ENCODE measurements around the gene TOP1. TPM values are rescaled to one million over a fixed set of nuclear protein-coding genes. Genes with fewer than 3 reads are reported as not detected.
"Not testable (repeated sequence)": the region's sequence is repeated elsewhere in the genome, so short reads cannot be mapped to it uniquely, and the experiment has no call there.

TOP1 gene
- total RNA-seq, 1 donor from 2014 or later = 117 TPM

DNA sequence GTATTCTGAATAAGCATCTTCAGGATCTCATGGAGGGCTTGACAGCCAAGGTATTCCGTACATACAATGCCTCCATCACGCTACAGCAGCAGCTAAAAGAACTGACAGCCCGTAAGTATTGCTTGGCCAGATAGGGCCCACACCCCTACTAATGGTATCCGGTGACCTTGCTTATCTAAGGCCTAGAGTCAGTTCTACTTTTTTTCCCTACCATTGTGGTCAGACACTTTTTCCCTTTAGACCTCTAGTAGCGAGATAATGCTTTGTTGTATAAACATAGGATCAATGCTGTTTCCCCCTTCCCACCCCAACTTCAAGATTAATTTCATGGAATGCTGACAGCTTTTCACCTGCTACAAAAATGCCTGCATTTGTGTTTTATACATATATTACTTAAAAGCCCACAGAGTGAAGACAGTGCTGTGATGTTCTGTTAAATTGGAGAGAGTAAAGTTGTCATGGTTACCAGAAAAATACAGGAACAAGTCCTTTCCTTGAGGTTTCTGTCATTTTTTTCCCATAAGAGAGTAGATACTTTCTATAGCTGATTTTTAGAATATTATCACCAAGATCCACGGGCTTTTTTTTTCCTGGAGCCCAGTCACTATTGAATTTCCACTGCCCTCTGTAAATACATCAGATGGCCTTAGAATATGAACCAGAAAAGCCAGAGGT, 87.8 kb downstream of the TOP1 start:
- intact Hi-C loops (cut with micrococcal nuclease) = no loop called here
- H3K27me3 Mint-ChIP-seq = no peaks in the 10 kb centered on the region
- no peak overlapping the region for H3K4me3 Mint-ChIP-seq
- H3K4me1 Mint-ChIP-seq = peaks cover 15% of the 10 kb centered on the region
- no peak overlapping the region for H3K27ac Mint-ChIP-seq
- peaks cover 76% of the 10 kb centered on the region for H3K36me3 Mint-ChIP-seq (ENCODE audit: low read depth)
- no peaks in the 10 kb centered on the region for H3K9me3 Mint-ChIP-seq
- DNase-seq = no peak

DNA sequence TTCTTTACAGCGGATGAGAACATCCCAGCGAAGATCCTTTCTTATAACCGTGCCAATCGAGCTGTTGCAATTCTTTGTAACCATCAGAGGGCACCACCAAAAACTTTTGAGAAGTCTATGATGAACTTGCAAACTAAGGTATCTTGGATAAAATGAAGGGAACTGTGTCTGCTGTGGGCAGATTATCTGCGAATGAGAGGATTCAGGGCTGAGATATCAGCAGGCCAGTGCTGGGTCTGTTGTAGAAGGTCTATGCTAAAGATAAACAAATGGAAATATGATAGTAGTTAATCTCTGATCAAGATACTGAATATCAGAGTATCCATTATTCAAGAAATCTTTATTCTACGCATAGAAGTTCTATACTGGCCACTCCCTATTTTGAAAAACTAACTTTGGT, 89.5 kb downstream of the TOP1 start:
- H3K9me3 Mint-ChIP-seq; H3K27ac Mint-ChIP-seq; intact Hi-C loops (cut with micrococcal nuclease); DNase-seq; H3K27me3 Mint-ChIP-seq; H3K4me3 Mint-ChIP-seq: not testable (repeated sequence)
- H3K4me1 Mint-ChIP-seq = peaks cover 18% of the 10 kb centered on the region
- H3K36me3 Mint-ChIP-seq (ENCODE audit: low read depth) = peaks cover 77% of the 10 kb centered on the region

DNA sequence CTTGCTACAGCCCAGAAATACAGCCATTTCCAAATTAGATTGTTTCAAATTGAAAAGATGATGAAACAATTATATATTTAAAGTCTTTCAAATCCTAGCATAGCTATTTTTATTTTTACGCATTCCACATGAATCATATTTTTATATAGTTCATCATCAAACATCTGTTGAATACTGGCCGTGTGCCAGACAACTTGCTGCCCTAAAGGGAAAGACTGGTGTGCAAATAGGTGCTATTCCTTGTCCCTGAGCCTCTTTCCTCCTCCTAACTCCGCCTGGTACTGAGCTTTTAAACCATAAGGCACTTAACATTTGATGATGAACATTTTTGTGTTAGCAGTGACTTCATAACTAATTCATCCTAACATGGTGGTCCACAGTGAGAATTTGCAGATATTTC, 90.0 kb downstream of the TOP1 start:
- no peaks in the 10 kb centered on the region for H3K9me3 Mint-ChIP-seq
- no peak for DNase-seq
- peaks cover 18% of the 10 kb centered on the region for H3K4me1 Mint-ChIP-seq
- peaks cover 77% of the 10 kb centered on the region for H3K36me3 Mint-ChIP-seq (ENCODE audit: low read depth)
- no peak overlapping the region for H3K4me3 Mint-ChIP-seq
- intact Hi-C loops (cut with micrococcal nuclease) = no loop called here
- H3K27ac Mint-ChIP-seq = no peak overlapping the region
- no peaks in the 10 kb centered on the region for H3K27me3 Mint-ChIP-seq

DNA sequence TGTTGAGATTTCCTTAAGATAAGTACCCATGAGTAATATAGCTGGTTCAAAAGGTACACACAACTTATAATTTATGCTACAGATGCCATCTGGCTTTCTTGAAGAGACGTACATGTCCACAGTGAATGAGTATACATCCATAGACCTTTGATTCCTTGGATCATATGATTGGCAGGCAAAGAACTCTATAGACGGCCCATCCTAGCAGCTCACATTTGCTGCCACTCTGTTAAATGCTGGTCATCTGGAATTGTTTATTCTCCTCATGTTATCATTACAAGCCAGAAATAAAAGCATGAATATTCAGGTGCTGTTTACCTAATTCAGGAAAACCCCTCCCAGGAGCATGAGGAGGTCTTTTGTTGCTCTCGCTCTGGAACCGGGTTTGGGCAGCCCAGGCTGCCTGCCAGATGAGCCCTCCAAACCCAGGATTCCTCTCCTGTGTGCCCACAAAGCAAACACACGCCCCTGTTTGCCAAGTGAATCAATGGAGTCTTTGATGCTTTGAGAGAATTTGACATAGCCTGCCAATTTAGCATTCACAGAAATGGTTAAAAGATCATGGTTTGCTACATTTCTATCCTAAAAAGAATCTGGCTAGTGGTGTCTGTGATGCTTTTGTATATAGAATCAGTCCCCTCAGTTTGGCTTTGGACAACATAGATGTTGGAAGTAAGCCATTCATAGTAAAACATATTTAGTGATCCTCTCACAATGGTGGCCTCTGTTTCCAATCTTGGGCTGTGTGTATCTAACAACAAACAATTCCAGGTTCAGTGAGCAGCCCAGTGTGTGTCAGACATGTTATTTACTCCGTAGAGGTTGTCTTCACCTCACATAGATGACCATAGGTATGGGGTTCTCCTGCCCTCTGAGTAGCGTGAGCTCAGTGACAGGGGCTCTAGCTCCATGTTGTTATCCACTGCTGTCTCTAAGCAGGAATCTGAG, 91.3 kb downstream of the TOP1 start:
- Mint-ChIP-seq H3K4me1 (peaks cover 17% of the 10 kb centered on the region), H3K27me3 (no peaks in the 10 kb centered on the region), H3K4me3 (no peak overlapping the region), H3K27ac (peak overlapping the region; percentile 35), H3K36me3 (ENCODE audit: low read depth) (peaks cover 75% of the 10 kb centered on the region), H3K9me3 (no peaks in the 10 kb centered on the region)
- peak; percentile 51 for DNase-seq
- intact Hi-C loops (cut with micrococcal nuclease) = no loop called here

DNA sequence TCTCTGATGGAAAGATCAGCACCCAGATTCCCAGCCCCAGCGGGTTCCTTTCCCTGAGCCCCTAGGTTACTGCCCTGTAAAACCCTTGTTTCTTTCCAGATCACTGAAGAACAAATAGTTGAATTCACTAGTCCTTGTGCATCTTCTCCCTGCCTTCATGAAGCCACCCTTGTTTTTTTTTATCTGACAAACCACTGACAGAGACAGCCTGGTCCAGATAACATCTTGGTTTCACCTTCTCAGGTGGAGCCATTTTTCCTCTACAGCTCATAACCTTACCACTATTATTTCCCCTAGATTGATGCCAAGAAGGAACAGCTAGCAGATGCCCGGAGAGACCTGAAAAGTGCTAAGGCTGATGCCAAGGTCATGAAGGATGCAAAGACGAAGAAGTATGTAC, 92.8 kb downstream of the TOP1 start:
- Mint-ChIP-seq H3K36me3 (ENCODE audit: low read depth) (peaks cover 75% of the 10 kb centered on the region), H3K27me3 (no peaks in the 10 kb centered on the region), H3K4me3 (no peak overlapping the region), H3K4me1 (peaks cover 19% of the 10 kb centered on the region), H3K9me3 (no peaks in the 10 kb centered on the region), H3K27ac (peak overlapping the region; percentile 27)
- intact Hi-C loops (cut with micrococcal nuclease) = no loop called here
- peak; percentile 54 for DNase-seq

DNA sequence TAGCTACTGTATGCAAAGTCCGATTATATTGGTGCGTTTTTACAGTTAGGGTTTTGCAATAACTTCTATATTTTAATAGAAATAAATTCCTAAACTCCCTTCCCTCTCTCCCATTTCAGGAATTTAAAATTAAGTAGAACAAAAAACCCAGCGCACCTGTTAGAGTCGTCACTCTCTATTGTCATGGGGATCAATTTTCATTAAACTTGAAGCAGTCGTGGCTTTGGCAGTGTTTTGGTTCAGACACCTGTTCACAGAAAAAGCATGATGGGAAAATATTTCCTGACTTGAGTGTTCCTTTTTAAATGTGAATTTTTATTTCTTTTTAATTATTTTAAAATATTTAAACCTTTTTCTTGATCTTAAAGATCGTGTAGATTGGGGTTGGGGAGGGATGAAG, 95.0 kb downstream of the TOP1 start:
- H3K27ac Mint-ChIP-seq = no peak overlapping the region
- H3K9me3 Mint-ChIP-seq = no peaks in the 10 kb centered on the region
- peaks cover 19% of the 10 kb centered on the region for H3K4me1 Mint-ChIP-seq
- no peaks in the 10 kb centered on the region for H3K27me3 Mint-ChIP-seq
- intact Hi-C loops (cut with micrococcal nuclease) = no loop called here
- H3K4me3 Mint-ChIP-seq = no peak overlapping the region
- DNase-seq = no peak
- peaks cover 75% of the 10 kb centered on the region for H3K36me3 Mint-ChIP-seq (ENCODE audit: low read depth)

DNA sequence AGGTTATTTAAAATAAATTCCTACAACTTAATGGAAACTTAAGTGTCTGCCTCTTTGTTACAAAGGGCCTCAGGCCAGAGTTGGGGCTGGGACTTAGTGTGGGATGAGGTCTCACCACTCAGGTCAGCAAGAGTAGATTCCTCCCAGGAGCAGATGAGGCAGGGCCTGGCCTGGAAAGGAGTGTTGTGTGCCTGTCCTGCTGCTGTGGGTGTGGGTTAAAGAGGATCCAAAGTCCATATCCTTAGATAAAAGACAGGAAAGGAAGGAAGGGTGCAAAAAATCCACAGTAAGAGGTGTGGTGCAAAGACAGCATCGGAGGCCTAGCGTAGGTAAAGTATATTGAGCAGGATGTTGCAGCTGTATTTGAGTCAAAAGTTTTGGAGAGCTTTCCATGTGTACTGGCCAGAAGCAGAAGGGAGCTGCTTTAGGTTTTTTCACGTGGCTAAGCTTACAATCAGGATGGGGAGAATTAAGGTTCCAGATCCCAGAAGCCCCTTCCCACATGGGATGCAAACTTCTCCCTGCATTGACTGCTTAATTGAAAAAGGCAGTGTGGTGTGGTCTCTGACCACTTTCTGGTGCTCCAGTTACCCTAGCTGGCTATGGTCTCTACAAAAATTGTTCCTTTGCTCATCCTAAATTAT, 96.0 kb downstream of the TOP1 start:
- H3K27me3 Mint-ChIP-seq = no peaks in the 10 kb centered on the region
- DNase-seq = no peak
- peaks cover 19% of the 10 kb centered on the region for H3K4me1 Mint-ChIP-seq
- peaks cover 73% of the 10 kb centered on the region for H3K36me3 Mint-ChIP-seq (ENCODE audit: low read depth)
- H3K27ac Mint-ChIP-seq = no peak overlapping the region
- H3K4me3 Mint-ChIP-seq = no peak overlapping the region
- H3K9me3 Mint-ChIP-seq = no peaks in the 10 kb centered on the region
- intact Hi-C loops (cut with micrococcal nuclease) = no loop called here

DNA sequence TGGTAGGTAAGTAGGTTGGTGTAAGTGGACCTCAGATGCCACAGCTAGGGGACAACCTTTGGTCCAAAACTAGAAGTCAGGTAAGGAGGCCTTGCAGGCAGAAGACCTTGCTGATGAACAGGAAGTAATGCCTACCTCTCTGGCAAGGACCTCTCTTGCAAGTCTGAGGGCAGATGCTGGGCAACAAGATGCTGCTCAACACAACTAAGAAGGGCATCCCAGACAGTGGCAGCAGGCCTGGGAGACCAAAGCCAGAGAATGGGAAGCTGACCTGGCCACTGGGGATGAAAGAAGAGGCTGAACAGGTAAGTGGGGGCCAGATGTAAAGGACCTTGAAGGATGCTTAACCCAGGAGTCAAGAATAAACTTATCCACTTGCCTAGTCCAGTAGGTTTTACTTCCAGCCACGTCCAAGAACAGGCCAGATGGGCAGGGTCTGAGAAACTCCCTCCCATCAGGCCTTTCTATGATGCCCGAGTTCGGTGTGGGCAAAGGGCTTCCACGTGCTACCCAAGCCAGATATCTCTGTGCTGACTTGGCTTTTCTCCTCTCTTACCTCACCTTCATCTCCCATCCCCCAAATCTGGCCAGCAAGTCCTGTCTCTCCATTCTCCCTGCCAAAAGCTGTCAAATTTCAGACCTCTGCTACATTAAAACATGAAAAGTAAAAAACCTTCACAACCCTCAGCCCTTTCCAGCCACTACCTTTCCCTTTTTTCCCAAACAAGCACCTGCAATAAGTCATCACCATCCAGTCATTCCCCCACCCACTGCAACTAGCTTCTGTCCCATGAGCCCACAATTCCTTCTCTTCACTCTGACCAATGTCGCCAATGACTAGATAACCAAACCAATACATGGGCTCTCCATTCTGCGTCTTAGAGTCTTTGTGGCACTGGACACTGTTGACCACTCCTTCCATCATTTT, 97.2 kb downstream of the TOP1 start:
- Mint-ChIP-seq H3K27me3 (no peaks in the 10 kb centered on the region), H3K4me1 (peaks cover 17% of the 10 kb centered on the region), H3K4me3 (no peak overlapping the region), H3K36me3 (ENCODE audit: low read depth) (peaks cover 67% of the 10 kb centered on the region), H3K9me3 (no peaks in the 10 kb centered on the region), H3K27ac (peak overlapping the region; percentile 42)
- DNase-seq = no peak
- intact Hi-C loops (cut with micrococcal nuclease) = no loop called here

DNA sequence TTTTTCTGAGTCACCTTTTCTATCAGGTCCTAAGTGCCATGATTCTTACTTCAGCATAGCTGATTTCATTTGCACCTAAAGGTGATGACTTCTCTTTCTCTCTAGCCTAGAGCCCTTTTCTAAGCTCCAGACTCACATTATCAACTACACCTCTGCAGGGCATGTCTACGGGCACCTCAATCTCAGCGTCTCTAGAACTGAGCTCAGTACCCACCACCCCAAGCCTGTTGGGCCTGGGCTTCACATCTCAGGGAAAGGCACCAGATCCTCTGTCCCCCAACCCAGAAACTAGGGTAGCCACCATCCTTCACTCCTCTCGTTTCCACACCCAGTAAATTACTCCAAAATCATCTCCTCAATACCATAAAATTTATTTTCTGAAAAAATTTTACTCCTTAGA, 98.1 kb downstream of the TOP1 start:
- Mint-ChIP-seq H3K36me3 (ENCODE audit: low read depth) (peaks cover 59% of the 10 kb centered on the region), H3K9me3 (no peaks in the 10 kb centered on the region)
- DNase-seq = no peak

DNA sequence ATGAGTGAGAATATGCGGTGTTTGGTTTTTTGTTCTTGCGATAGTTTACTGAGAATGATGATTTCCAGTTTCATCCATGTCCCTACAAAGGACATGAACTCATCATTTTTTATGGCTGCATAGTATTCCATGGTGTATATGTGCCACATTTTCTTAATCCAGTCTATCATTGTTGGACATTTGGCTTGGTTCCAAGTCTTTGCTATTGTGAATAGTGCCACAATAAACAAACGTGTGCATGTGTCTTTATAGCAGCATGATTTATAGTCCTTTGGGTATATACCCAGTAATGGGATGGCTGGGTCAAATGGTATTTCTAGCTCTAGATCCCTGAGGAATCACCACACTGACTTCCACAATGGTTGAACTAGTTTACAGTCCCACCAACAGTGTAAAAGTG, 99.7 kb downstream of the TOP1 start:
- peaks cover 44% of the 10 kb centered on the region for H3K36me3 Mint-ChIP-seq (ENCODE audit: low read depth)
- H3K4me1 Mint-ChIP-seq = peaks cover 14% of the 10 kb centered on the region
- H3K27me3 Mint-ChIP-seq; H3K9me3 Mint-ChIP-seq; H3K27ac Mint-ChIP-seq; H3K4me3 Mint-ChIP-seq; DNase-seq; intact Hi-C loops (cut with micrococcal nuclease): not testable (repeated sequence)

More for the DNA sequence above, 98.1 kb downstream of the TOP1 start:
- Mint-ChIP-seq H3K27me3 (no peaks in the 10 kb centered on the region), H3K4me3 (no peak overlapping the region), H3K27ac (peak overlapping the region; percentile 6), H3K4me1 (peaks cover 13% of the 10 kb centered on the region)
- intact Hi-C loops (cut with micrococcal nuclease) = no loop called here

DNA sequence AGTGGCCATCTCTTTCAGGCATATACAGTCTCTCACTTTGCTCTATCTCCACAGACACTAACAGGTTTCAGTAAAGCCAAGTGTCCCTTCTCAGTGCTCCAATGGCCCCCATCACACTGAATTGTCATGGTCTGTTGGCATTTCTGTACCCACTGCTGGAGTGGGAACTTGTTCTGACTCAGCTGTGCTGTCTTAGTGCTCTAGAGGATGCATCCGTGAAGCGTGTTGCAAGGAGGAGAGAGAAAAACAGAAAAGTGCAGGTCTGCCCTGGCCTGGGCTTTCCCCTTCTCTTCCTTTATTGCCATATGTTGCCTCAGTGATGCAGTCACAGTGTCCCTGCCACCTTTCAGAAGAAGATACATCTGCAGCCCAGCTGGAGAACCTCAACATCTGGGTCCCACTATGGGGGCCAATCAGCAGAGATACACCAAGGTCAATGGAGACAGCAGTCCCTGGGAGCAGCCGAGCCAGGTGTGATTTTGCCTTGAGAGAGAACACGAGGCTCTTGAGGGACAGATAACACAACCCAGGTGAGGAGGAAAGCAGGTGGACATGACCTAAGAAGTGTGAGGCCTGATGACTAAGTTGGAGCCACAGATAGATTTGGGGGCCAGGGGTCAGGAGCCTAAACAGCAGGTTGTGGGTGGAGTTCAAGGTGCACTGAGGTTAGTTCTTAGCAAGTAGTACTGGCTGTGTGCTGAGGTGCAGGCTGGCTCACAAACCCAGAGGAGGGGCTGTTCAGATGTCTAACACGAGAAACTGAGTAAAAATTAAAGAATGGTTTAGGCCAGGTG, 103.2 kb downstream of the TOP1 start:
- Mint-ChIP-seq H3K4me3 (no peak overlapping the region), H3K9me3 (no peaks in the 10 kb centered on the region), H3K27ac (peak overlapping the region; percentile 68), H3K36me3 (ENCODE audit: low read depth) (peaks cover 17% of the 10 kb centered on the region), H3K27me3 (no peaks in the 10 kb centered on the region), H3K4me1 (peaks cover 38% of the 10 kb centered on the region)
- intact Hi-C loops (cut with micrococcal nuclease) = loop anchor here (10.0 kb wide), 1 partner anchor 563 kb away; no protein-coding TSS in a partner anchor
- DNase-seq = no peak

DNA sequence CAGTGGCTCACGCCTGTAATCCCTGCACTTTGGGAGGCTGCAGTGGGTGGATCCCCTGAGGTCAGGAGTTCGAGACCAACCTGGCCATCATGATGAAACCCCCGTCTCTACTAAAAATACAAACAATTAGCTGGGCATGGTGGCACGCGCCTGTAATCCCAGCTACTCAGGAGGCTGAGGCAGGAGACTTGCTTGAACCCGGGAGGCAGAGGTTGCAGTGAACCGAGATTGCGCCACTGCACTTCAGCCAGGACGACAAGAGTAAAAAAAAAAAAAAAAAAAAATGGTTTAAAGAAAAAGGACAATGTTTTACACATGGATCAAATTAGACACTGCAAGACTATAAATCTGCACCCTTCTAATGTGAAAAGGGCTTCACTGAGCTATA, 103.8 kb downstream of the TOP1 start:
- H3K9me3 Mint-ChIP-seq, DNase-seq, H3K27me3 Mint-ChIP-seq, H3K4me3 Mint-ChIP-seq: not testable (repeated sequence)
- Mint-ChIP-seq H3K4me1 (peaks cover 38% of the 10 kb centered on the region), H3K27ac (peak overlapping the region; percentile 68), H3K36me3 (ENCODE audit: low read depth) (peaks cover 12% of the 10 kb centered on the region)
- intact Hi-C loops (cut with micrococcal nuclease) = loop anchor here (10.0 kb wide), 1 partner anchor 562 kb away; no protein-coding TSS in a partner anchor
